HT-29 (cell line): ENCODE data around the gene PDLIM3. TPM values are rescaled to one million over a fixed set of nuclear protein-coding genes. Genes with fewer than 3 reads are reported as not detected.
A peak's percentile ranks its signal among the peaks of the same experiment; 100 is the strongest.
"Not testable (repeated sequence)": the region's sequence is repeated elsewhere in the genome, so short reads cannot be mapped to it uniquely, and the experiment has no call there.

Experiments used
- DNase-seq: peaks from one replicate; pipeline ENCODE4 v3.0.0-alpha.2; 2015; ENCODE audit warnings: low spot score
- total RNA-seq: library from RNA; depleted of rRNA; stranded (reverse); fragments of >200 nt; shearing (Covaris generic); gene quantifications from 2 replicates; pipeline ENCODE4 v1.2.3, GENCODE V29; 2014

PDLIM3 gene
- total RNA-seq, 1 experiment from 2014 or later: not detected

DNA sequence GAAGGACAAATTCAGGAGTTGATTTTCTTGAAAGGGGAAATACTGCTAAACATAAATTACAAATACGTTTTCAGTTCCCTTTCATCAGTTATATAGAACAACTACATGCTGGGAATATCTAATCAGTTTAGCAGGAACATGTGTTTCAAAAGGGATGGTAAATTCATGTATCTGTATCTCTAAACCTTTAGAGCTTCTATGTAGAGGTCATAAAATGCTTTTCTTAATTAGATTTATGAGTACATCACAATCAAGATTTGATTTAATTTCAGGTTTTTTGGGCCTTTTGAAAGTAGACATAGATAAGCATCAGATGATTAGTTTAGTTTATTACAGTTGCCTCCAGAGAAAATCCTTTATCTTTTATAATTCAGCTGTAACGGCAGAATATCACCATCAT, 12.9 kb downstream of the PDLIM3 start:
- no peak for DNase-seq

DNA sequence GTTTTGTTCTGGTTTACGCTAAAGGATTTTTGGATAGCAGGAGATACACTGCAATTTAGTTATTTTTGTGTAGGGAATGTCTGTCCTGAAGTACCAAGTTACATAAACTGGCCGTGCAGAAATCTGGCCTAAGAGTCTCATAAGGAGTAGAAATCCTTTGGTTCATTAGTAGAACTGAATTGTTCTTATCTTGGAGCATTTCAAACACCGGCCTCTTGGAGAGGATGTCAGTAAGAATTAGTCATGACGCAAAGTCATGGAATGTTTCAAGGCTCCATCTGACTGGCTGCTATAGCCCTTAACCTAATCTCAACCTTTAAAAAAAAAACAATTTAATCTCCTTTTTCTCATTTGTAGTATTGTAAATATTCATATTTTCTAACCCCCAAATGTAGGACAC, 15.2 kb downstream of the PDLIM3 start:
- no peak for DNase-seq

GRCh38 chr4:185518494-185518893, 16.8 kb downstream of the PDLIM3 start:
- DNase-seq: no peak

DNA sequence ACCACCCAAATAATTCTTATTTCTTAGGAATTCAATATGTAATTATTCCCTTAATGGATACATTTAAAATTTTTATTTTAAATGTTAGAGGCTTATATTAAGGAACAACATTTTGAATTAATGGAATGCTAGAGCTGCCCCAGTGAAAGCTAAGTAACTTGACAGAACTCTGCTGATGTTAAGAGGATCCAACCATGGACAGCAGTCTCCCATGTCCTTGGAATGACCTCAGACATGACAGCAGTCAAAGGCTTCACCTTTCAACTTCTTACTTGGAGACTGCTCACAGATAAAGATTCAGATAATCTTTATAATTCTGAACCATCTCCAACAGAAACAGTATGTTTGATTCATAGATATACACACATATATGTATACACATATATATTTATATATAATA, 17.2 kb downstream of the PDLIM3 start:
- no peak for DNase-seq

DNA sequence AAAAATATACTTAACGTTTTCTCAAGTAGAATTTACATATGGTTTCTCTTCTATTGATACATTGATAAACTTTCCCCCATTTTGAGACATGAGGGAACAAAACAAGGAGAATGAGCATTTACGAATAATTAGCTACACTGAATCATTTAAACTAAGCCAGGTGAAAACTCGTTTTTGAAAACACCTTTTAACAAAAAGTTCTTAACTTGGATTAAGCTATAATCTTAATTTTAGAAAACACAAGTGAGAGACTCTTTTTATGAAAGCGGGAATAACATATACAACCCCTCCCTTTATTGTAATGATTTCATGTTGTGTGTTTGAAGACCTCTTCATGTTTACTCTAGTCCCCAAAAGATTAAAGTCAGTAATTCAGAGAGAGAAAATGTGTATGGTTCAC, 20.1 kb downstream of the PDLIM3 start:
- no peak for DNase-seq

DNA sequence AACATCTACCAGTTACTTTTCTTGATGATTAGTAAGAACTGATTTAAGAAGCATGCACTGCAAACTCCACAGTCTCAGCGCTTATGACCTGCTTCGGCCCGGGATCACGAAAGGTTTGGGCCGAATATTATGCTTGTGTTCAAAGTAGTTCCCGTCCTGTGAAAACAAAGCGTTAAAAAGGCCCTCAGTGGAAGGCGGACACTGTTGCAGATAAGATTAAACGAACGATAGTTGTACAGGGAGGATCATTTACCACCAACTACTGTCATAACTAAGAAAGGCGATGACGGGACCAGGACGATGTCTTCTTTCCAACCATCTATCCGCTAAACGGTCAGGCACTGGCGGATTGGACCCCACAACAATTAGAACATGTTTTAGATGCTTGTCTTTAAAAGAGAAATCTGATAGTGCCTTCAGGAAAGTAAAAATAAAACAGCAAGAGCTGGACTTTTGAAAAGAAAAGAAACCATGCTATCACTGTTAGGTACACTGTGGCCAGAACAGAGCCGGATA, 21.1 kb downstream of the PDLIM3 start:
- DNase-seq: no peak

DNA sequence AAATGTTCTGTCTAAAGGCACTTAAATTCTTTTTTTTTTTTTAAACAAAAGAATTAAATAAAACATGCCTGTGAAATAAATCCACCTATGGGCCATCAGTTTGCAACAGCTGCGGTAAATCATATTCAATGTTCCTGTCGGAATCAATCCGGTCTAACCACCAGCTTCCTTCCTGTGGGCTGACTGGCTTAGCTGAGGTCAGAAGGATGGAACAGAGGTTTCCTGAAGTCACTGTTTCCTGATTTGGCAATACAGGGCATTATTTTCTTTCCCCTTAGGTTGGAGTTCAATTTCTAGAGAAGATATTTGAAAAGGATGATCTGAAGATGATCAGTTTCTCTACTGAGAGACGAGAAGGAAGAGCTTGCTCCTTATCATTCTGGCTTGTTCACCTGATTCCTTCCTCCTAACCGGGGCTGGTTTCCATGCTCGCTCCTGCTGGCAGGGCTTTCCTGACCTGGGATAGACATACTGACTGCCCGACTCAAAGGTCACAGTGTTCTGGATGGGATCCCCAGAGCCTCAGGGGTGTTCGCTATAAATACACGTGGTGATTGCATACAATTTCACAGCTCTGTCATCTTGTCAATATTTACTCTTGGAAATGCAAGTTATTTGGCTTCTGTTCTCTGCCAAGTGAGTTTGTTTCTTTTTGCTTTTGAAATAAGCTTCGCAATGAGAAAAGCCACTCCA, 21.7 kb downstream of the PDLIM3 start:
- DNase-seq: no peak

GRCh38 chr4:185512516-185512915, 22.8 kb downstream of the PDLIM3 start:
- no peak for DNase-seq

DNA sequence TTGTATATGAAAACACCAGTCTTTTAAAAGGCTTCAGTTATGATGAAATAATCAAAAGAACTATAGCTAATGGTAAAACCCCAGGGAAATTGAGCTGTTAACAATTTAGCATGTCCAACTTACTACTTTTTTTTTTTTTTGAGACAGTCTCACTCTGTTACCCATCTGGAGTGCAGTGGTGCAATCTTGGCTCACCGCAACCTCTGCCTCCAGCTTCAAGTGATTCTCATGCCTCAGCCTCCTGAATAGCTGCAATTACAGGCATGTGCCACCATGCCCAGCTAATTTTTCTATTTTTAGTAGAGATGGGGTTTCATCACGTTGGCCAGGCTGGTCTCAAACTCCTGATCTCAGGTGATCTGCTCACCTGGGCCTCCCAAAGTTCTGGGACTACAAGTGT, 24.1 kb downstream of the PDLIM3 start:
- not testable (repeated sequence) for DNase-seq

DNA sequence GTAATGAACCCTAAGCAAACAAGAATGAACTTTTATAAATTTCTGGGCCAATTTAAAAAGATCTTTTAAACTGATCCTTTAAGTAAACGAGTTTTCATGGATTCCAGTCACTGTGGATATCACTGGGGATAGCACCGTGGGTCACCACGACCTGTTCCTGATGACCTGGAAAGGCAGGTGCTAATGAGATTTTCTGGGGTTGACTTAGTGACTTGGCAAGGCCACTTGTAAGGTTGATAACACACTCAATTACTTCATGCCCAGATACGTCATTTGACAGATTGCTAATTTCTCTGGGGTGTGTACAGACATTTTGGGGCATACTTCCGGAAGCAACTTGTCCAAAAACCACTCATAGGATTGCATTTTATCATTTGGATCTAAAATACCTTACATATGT, 24.5 kb downstream of the PDLIM3 start:
- no peak for DNase-seq

- no peak for DNase-seq
Measured at GRCh38 chr4:185508181-185508580, 27.1 kb downstream of the PDLIM3 start.

DNA sequence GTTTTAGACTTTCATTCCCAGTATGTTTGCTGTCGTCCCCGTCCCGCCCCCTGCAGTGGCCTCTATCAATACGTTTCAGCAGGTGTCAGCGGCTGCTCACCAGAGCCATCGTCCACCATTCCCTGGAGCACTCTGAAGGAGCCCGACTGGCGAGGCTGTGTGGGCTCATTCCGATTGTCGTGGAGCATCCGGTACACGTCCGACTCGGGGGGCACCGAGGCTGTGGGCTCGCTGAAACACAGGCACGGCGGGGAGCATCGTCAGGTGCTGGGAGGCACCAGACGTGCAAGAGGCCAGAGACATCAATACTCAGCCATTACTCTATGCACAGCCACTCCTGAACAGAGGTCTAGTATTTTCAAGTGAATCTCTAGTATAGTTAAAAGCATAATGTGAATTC, 28.9 kb downstream of the PDLIM3 start:
- no peak for DNase-seq

DNA sequence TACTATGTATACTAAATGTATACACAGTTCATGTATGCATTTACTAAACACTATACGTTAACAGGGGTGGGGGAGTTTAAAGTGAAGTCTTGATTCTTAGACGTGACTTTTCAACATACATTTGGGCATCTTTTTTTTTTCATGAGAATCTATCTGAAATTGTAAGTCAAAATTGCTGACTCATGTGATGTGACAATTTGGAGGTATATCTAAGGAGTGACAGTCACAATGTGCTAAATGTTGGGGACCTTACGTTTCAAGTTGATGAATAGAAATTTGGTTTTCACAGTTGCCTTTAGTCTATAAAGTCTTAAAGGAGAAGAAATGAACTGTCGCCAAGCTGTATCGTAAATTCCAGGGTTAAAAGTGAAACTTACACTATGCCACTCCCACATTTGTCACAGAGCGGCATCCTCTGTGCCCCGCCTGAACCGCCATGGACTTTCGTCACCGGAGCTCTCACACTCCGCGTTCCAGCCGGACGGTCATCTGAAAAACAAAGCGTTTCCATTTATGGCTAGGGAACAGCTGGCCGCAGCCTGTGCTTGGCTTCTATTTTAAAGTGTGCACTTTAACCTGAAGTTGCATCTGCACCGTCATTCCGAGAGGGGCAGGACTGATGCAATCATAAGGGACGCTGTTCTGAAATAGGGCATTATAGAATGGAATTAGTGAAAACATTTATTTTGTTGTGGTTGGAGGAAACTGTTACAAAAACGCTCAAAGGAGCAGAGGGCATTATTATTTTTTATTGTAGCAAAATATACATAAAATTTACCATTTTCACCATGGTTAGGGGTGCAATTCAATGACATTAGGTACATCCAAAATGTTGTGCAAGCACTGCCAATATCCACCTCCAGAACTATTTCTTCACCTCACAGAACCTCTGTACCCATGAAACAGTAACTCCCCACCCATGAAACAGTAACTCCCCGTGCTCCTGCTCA, 30.9 kb downstream of the PDLIM3 start:
- peak; percentile 60 for DNase-seq

DNA sequence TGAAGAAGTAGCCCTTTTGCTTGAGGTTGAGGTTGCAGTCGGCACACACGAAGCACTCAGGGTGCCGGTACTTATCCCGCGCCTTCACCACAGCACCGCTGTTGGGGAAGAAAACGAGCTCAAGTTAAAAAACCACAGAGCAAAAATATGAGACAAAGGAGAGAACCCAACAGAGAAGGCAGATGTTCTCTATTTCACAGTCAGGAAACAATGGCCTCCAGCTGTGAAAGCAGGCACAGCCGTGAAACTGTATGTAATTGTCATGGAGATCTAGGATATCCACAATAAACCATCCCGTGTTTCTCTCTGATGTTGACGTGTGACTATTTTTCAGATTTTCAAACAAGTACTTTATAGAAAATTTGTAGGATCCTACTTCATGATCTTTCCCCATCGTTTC, 32.9 kb downstream of the PDLIM3 start:
- no peak for DNase-seq

- DNase-seq: no peak
Measured at GRCh38 chr4:185500576-185500975, 34.7 kb downstream of the PDLIM3 start.

DNA sequence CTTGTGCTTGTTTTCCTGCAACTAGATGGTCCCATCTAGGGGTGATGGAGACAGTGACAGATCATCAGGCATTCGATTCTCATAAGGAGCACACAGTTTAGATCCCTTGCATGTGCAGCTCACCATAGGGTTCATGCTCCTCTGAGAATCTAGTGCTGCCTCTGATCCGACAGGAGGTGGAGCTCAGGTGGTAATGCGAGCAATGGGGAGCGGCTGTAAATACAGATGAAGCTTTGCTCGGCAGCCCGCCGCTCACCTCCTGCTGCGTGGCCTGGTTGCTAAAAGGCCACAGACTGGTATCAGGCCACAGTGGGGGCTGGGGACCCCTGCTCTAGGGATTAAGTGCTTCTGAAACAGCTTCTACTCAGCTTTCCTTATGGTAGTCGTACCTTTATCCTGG, 35.3 kb downstream of the PDLIM3 start:
- no peak for DNase-seq

DNA sequence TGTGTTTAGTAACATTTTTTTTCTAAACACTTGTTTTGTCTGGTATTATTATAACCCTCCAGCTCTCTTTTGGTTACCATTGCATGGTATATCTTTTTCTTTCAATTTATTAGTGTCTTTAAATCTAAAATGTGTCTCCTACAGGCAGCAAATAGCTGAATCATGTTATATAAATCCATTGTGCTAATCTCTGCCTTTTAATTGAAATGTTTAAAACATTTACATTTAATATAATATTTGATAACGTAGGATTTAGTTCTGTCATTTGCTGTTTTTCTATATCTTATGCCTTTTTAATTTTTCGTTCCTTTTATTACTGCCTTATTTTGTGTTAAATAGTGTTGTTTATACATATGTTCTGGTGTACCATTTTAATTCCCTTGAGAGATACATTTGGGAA, 46.7 kb downstream of the PDLIM3 start:
- DNase-seq: no peak

DNA sequence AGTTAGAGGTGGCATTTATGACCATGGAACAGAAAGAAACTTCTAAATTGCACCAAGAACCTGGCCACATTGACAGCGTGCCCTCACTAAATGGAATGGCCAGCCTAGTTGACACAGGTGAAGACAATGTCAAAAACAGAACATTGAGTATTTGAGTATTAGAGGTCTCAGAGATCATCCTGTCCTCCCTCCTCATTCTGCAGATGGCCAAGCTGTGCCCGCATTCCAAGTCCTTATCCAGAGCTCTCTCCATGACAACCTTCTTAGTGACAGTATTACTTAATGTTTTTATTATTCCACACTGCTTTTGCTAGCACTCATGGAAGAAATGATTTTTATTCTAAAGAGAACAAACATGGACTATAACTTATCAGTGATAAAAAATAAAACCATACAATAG, 53.9 kb downstream of the PDLIM3 start:
- no peak for DNase-seq

DNA sequence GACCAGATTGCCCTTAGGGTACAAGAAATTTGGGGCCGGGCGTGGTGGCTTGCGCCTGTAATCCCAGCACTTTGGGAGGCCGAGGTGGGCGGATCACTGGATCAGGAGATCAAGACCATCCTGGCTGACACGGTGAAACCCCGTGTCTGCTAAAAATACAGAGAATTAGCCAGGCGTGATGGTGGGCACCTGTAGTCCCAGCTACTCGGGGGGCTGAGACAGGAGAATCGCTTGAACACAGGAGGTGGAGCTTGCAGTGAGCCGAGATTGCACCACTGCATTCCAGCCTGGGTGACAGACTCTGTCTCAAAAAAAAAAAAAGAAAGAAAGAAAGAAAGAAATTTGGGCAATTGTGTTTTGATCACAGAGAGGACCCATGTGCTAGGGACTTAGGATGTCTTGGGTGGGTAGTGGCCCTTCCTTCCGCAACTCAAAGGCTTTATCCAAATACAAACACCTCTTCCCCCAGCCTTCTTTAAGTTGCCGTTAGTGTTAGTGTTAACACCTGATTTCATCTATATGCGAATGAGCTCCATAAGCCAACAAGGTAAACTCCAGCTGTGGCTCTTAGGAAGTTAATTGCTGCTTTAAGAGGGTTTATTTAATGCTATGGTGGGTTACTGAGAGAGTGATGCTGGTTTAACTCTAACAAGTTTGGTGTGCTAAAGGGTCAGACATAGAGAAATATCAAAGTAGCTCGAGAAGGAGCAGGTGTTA, 55.1 kb downstream of the PDLIM3 start:
- DNase-seq: no peak

- no peak for DNase-seq
Measured at GRCh38 chr4:185479507-185479971, 55.8 kb downstream of the PDLIM3 start.

DNA sequence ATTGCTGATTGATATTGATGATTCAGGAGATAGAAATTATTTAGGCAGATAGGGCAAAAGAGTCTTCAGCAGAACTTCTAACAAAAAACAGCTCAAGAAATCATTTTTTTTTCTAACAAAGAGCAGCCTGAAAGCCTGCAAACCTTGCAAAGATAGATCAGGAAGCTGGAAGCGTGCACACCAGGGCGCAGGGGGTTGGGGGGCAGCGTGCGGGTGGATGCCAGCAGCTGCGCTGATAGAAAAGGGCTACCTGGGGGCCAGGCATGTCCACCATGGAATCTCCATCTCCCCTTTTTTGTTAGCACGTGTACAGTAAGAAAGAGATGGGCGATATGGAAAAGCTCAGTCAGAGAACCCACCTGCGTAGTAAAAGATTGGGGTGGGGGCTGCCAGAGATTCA, 62.1 kb downstream of the PDLIM3 start:
- DNase-seq: no peak

GRCh38 chr4:185472103-185472542, 63.2 kb downstream of the PDLIM3 start:
- DNase-seq: no peak
